K562 (cell line): Measurements from ENCODE around the gene LCE1D.

Source experiments
- CBFB ChIP-seq: sonication (generic); formaldehyde crosslinking; IDR thresholded peaks from 2 replicates; pipeline ENCODE4 v1.4.0; 2020; ENCODE audit warnings: mild to moderate bottlenecking, missing genetic modification reagents
- EGR1 ChIP-seq: fragments of 450-650 bp; conservative IDR thresholded peaks from 2 replicates; pipeline ENCODE4 v1.6.1; 2017; ENCODE audit warnings: mild to moderate bottlenecking
- SMARCE1 ChIP-seq: fragments of 450-650 bp; IDR thresholded peaks from 2 replicates; pipeline ENCODE4 v1.7.1; 2016; ENCODE audit warnings: mild to moderate bottlenecking
- SP1 ChIP-seq: sonication (generic); formaldehyde crosslinking; IDR thresholded peaks from 2 replicates; pipeline ENCODE4 v1.8.1; 2022; ENCODE audit warnings: mild to moderate bottlenecking, missing genetic modification reagents
- SRF ChIP-seq, 2 experiments: fragments of 250-450, 450-650 bp in 1 of 2; sonication (Bioruptor Pico) in 1 of 2; sonication (generic) in 1 of 2; formaldehyde crosslinking; IDR thresholded peaks; 2 replicates each; pipeline versions ENCODE4 v1.5.0 to v1.5.1; 2020 to 2022; ENCODE audit warnings: mild to moderate bottlenecking in 1 of 2, missing genetic modification reagents in 1 of 2
- ZNF232 ChIP-seq: sonication (generic); formaldehyde crosslinking; IDR thresholded peaks from 2 replicates; pipeline ENCODE4 v1.8.0; 2022; ENCODE audit warnings: mild to moderate bottlenecking, missing genetic modification reagents
- ZNF668 ChIP-seq: fragments of 250-450 bp; sonication (Bioruptor Pico); IDR thresholded peaks from 2 replicates; pipeline ENCODE4 v1.8.0; 2022; ENCODE audit warnings: mild to moderate bottlenecking, inconsistent platforms
- TF ChIP-seq, protein P1 (sequence below): fragments of 450-650 bp; IDR thresholded peaks from 2 replicates; pipeline ENCODE4 v1.6.1; 2018; ENCODE audit warnings: mild to moderate bottlenecking, low read depth; ENCODE audit not compliant: partially characterized antibody
- TF ChIP-seq, protein P2 (sequence below), 3 experiments: IDR thresholded peaks in 2 of 3; conservative IDR thresholded peaks in 1 of 3; 2 replicates each; pipeline ENCODE4 v1.5.1; 2011 to 2012; ENCODE audit warnings: low read length in 3 of 3, mild to moderate bottlenecking in 3 of 3, control low read depth in 2 of 3, improper control_type of control experiment in 1 of 3, inconsistent platforms in 1 of 3, low read depth in 1 of 3, mixed read lengths in 1 of 3, moderate library complexity in 1 of 3; ENCODE audit not compliant: insufficient read depth in 2 of 3
- TF ChIP-seq, protein P3 (sequence below): conservative IDR thresholded peaks from 2 replicates; pipeline ENCODE4 v1.6.1; 2011; ENCODE audit warnings: low read depth, mild to moderate bottlenecking, low read length; ENCODE audit not compliant: control insufficient read depth

DNA sequence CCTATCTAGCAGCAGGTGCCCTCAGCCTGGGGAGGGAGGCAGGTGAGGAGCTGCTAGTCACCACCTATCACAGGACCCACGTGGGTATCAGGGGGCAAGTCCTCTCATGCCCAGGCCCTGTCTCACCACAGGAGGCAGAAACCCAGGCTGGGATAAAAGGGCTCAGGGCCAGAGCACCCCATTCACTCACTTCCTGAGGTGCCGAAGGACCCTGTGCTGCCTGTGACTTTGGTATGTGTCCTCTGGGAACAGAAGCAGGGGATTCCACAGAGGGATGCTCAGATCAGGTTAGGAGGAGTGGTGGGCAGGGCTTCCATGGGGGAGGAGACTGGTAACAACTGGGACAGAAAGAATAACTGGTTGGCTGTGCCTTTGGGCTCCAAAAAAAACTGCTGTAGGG is 10.4 kb upstream of the LCE1D start, which contains the start of gene LCE1E:
- TF ChIP-seq, protein P1, sequence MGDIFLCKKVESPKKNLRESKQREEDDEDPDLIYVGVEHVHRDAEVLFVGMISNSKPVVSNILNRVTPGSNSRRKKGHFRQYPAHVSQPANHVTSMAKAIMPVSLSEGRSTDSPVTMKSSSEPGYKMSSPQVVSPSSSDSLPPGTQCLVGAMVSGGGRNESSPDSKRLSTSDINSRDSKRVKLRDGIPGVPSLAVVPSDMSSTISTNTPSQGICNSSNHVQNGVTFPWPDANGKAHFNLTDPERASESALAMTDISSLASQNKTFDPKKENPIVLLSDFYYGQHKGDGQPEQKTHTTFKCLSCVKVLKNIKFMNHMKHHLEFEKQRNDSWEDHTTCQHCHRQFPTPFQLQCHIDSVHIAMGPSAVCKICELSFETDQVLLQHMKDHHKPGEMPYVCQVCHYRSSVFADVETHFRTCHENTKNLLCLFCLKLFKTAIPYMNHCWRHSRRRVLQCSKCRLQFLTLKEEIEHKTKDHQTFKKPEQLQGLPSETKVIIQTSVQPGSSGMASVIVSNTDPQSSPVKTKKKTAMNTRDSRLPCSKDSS, result no peak
- TF ChIP-seq, protein P2, sequence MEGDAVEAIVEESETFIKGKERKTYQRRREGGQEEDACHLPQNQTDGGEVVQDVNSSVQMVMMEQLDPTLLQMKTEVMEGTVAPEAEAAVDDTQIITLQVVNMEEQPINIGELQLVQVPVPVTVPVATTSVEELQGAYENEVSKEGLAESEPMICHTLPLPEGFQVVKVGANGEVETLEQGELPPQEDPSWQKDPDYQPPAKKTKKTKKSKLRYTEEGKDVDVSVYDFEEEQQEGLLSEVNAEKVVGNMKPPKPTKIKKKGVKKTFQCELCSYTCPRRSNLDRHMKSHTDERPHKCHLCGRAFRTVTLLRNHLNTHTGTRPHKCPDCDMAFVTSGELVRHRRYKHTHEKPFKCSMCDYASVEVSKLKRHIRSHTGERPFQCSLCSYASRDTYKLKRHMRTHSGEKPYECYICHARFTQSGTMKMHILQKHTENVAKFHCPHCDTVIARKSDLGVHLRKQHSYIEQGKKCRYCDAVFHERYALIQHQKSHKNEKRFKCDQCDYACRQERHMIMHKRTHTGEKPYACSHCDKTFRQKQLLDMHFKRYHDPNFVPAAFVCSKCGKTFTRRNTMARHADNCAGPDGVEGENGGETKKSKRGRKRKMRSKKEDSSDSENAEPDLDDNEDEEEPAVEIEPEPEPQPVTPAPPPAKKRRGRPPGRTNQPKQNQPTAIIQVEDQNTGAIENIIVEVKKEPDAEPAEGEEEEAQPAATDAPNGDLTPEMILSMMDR (IDR thresholded peaks at IDR 0.05 in 2 of 3, conservative IDR thresholded peaks at IDR 0.05 in 1 of 3; ENCODE audit: insufficient read depth in 2 of 3, low read depth in 1 of 3, low read length in 3 of 3), result no peak
- TF ChIP-seq CBFB (CRISPR knock-in tag) (no peak), ZNF668 (CRISPR knock-in tag) (no peak), SRF (CRISPR knock-in tag; IDR thresholded peaks at IDR 0.05) (no peak), SMARCE1 (no peak), SP1 (CRISPR knock-in tag) (no peak), ZNF232 (CRISPR knock-in tag) (no peak), EGR1 (no peak)
- TF ChIP-seq, protein P3, sequence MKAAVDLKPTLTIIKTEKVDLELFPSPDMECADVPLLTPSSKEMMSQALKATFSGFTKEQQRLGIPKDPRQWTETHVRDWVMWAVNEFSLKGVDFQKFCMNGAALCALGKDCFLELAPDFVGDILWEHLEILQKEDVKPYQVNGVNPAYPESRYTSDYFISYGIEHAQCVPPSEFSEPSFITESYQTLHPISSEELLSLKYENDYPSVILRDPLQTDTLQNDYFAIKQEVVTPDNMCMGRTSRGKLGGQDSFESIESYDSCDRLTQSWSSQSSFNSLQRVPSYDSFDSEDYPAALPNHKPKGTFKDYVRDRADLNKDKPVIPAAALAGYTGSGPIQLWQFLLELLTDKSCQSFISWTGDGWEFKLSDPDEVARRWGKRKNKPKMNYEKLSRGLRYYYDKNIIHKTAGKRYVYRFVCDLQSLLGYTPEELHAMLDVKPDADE, result no peak
